HG03432 (cell line): Measurements from ENCODE around the gene CTNND1.
"Not testable (repeated sequence)": the region's sequence is repeated elsewhere in the genome, so short reads cannot be mapped to it uniquely, and the experiment has no call there.

Source experiments
- ATAC-seq: cut with Tn5 transposase; IDR thresholded peaks from one replicate; pipeline ENCODE4 v1.9.1; 2021; ENCODE audit warnings: mild to moderate bottlenecking, moderate library complexity; ENCODE audit not compliant: unreplicated experiment

Gene CTNND1

GRCh38 chr11:57761301-57762234, at the start of gene CTNND1:
Gene CTNND1 (plus strand): TSS chr11:57761802. CDS start chr11:57791479, 29,677 bp downstream.
- ATAC-seq = peak; percentile 98

DNA sequence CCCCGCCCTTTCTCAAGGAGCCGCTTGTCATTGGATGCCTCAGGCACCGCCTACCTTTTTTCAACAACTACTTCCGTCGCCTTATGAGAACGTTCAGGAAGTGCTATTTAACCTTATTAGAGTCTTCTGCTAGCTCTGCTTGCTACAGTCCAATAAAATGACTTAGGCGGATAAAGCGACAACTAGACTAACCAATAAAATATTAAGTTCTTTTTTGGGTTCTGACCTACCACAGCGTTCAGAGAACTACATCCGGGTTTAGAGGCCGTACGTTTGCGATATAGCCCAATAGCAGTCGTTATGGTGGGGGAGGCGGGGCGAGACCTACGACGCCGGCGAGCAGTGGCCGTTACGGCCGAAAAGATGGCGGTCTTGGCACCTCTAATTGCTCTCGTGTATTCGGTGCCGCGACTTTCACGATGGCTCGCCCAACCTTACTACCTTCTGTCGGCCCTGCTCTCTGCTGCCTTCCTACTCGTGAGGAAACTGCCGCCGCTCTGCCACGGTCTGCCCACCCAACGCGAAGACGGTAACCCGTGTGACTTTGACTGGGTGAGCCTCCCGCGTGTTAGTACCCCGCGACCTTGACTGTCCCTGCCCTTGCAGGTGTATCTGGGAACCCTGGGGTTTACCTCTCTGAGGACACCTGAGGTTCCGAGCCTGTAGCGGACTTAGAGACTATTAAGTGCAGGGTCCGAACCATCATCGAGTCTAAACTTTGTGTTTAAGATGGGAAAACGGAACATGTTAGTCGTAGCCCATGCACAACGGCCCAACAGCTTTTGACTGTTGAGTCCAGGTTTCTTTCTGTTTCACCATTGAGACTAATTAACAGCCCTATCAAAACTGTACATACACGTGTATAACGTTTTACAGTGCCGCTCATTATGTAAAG, 49.1 kb upstream of the CTNND1 start, which contains the start of gene TMX2:
TSS of gene TMX2 (plus strand) at position 338 of the 895 bp plus-strand sequence. CDS start at position 364, 26 bp downstream.
- ATAC-seq = peak; percentile 92

- ATAC-seq = no peak
Observed at GRCh38 chr11:57713835-57714234, 47.8 kb upstream of the CTNND1 start.

GRCh38 chr11:57716726-57717125, 44.9 kb upstream of the CTNND1 start:
- not testable (repeated sequence) for ATAC-seq

- no peak for ATAC-seq
Observed at GRCh38 chr11:57727185-57727584, 34.4 kb upstream of the CTNND1 start.

DNA sequence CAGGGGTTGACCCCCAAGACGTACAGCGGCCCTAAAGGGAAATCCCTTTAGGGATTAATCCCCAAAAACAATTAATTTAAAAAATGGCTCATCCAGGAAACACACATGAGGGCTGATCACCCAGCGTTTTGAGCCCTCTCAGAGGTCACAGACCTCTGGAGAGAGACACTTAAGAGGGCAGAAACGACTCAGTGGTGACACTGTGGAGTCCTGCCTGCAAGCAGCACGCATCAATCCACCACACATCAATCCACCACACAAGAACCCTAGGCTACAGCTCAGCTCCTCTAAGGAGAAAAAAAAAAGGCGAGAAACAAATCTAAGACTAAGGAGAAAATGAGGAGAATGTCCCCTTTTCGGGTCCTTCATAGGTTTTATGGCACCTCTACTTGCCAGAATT, 32.8 kb upstream of the CTNND1 start:
- ATAC-seq = no peak

GRCh38 chr11:57729479-57729878, 32.1 kb upstream of the CTNND1 start:
- ATAC-seq = no peak

DNA sequence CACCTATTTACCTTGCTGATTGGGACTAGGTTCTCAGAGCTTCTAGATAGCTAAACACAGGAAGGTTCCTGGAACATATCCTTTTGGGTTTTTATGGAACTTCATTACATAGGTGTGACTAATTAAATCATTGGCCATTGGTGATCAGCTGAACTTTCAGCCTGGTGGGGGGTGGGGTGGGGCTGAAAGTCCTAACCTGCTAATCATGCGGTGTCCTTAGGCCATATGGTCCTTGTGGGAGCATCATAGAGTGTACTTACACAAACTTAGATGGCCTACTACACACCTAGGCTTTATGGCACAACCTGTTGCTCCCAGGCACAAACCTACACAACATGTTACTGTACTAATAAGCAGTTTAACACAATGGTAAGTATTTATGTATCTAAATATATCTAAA, 28.9 kb upstream of the CTNND1 start:
- ATAC-seq = no peak

DNA sequence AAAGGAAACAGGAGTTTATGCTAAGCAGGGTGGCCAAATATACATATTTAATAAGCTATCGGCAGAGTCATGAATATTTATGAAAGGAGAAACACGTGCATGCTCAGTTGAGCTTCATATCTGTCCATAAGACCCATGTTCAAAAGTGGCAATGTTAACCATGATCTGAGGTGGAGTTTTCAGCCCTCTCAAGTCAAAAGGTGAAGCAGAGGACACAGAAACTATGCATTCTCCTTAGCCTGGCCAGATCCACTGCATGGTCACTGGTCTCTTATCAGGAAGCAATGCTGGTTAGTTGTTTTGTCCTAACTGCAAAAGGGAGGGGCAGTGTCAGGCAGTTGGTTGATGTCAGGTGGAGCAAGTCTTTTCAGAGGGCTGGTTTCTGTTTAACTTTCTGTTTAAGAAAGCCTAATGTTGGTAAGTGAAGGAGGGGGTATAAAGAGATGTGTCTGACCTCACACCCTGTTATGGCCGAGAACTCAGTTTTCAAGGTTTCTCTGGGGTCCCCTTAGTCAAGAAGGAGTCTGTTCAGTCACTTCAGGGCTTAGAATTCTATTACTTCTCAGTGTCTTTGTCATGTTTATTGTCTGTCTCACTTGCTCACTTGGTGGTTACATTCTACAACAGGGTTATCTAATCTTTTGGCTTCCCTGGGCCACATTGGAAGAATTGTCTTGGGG, 25.8 kb upstream of the CTNND1 start:
- ATAC-seq = no peak

DNA sequence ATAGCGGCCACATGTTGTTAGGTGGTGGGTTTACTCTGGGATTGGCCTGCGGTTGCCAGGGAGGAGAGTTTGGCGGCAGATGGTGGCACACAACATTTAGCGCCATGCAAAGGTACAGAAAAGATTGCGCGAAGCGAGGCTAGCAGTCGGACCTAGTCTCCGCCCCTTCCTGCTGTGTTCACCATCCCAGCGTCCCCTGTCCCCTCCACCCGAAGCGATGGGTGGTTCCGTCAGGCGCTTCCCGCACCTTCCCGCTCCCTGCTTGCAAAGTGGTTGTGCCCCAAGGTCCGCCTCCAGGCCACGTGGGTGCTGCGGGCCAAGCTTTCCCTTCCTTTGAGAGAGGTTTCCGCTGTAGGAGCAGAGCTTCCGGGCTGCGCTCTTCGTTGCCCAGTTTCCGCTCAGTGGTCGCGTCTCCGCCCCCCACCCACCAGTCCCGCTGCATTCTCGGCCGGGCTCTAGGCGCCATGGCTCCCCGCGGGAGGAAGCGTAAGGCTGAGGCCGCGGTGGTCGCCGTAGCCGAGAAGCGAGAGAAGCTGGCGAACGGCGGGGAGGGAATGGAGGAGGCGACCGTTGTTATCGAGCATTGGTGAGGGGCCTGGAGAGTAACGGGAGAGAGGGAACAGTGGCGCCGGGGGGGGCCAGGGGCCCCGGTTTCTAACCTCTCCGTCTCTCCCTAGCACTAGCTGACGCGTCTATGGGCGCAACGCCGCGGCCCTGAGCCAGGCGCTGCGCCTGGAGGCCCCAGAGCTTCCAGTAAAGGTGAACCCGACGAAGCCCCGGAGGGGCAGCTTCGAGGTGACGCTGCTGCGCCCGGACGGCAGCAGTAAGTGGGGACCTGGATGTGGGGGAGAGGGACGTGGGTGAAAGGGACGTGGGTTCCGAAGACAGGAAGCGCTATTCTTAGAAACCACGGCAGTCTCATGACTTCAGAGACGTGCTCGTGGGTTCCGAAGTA, 20.2 kb upstream of the CTNND1 start, which contains the start of gene SELENOH:
TSS of gene SELENOH (plus strand) at position 360 of the 955 bp plus-strand sequence. CDS start at position 465, 105 bp downstream.
- peak; percentile 93 for ATAC-seq

DNA sequence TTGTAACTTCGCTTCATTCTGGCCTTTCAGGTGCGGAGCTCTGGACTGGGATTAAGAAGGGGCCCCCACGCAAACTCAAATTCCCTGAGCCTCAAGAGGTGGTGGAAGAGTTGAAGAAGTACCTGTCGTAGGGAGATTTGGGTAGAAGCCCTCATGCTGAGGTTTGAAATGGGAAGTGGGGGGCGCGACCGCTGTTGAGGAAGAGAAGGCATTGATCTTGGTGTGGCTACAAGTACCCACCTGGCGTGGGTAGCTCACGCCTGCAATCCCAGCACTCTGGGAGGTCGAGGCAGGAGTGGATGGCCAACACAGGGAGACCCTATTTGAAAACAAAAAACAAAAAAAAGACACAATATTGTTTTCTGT, 19.5 kb upstream of the CTNND1 start:
- no peak for ATAC-seq

DNA sequence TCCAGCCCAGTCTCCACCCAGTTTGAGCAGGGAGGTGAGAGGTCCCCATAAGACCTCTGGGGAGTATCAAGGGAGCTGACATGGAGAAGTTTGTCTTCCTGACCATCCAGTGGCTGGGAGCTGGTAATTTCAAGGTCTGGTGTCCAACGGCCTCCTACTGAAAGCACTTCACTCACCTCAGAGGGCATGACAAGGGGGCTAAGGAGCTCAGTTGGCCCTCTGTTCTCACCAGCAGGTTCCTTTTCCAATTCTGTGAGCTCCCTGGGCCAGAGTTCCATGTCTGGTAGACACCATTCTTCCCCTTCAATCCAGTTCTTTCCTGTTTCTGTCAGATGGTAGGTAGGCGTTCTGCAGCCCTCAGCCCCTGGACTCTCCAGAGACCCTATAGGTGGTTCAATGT, 17.2 kb upstream of the CTNND1 start:
- no peak for ATAC-seq

GRCh38 chr11:57745206-57745605, 16.4 kb upstream of the CTNND1 start:
- ATAC-seq = no peak

DNA sequence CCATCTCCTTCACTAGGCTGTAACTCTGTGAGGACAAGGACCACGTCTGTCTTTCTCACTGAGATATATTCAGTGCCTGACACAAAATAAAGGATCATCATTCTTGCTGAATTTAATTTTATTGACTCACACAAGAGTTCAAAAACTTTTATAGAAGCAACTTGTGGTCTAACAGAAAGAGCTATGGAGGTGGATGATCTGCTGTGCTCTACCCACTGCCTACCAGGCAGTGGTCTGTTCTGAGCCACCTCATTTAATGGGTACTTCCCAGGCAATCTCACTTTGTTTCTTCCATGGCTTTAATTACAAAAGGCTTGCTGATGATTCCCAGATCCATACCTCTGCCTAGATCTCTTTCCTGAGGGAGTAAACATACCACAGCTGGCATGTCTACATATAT, 14.7 kb upstream of the CTNND1 start:
- ATAC-seq = no peak

GRCh38 chr11:57751176-57751575, 10.4 kb upstream of the CTNND1 start:
- ATAC-seq = no peak

DNA sequence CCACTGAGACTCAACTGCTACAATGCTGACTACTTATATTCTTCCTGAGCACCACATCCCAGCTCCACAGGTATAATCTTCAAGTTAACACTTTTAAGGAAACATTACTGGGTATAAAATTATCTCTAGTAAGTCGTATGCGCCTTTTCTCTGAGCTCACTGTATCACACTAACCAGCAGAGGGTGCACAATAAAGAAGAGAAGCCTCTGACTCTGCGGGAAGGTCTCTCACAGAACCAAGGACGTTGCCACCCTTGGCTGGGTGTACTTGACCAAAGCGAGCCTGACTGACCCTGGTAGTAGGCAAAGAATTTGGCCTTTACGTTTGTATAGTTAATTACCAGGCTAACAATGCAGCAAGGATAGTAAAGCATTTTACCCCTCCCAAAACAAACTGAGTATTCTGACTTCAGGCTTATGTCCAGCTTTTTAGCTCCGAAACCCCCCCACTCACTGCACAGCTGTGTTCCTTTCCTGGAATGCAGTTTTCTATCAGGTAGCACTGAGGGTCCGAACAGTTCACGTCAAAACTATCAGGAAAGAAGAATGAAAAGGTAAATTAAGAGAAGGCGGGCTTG, 9.8 kb upstream of the CTNND1 start, which contains the start of gene BTBD18:
TSS of gene BTBD18 (minus strand) at position 144 of the 578 bp plus-strand sequence. CDS start 631 bp downstream, outside the sequence.
- ATAC-seq = peak; percentile 44

GRCh38 chr11:57752954-57753353, 8.6 kb upstream of the CTNND1 start:
- no peak for ATAC-seq

- ATAC-seq = no peak
Observed at GRCh38 chr11:57758174-57758573, 3.4 kb upstream of the CTNND1 start.

DNA sequence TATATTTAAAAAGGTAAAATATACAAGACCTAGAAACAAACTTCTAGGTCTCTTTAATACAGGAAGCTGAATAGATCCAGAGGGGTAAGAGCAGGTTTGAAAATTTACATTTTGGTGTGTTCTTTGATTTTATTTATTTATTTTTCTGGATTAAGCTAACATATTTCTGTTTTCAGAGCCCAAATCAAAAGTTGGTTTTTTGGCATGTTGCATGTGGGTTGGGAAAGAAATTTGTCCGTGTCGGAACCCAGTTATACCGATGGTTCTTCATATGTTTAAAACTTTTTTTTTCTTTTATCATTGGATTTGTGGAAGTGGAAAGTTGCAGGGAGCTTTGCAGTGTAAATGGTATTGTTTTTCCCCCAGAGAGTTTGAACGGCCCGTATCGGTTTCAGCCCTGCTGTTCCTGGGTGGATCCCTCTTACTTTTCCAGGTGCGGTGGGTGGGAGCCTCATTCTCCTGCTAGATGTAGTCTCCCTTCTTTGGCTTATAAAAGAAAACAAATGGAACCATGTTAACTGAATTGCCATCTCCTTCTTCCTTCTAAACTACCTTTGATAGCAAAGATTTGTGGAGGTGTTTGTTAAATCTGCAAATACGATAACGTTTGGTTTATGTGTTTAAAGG, 746 bp downstream of the CTNND1 start:
- ATAC-seq = no peak
